ENCODE measurements around the gene GNAS.

GNAS gene

GRCh38 chr20:58923117-58923712 is 70.7 kb downstream of the GNAS start:
- H3K4me3 ChIP-seq (replicated peaks; ENCODE audit: low read depth, low read length) = no peak overlapping the region
- no peak for DNase-seq (ENCODE audit: extremely low read depth, low read depth)

GRCh38 chr20:58926802-58927489 is 74.4 kb downstream of the GNAS start:
- no peak for DNase-seq (ENCODE audit: extremely low read depth, low read depth)
- no peak for TF ChIP-seq CTCF (IDR thresholded peaks at IDR 0.05; ENCODE audit: low read depth, low read length, missing control alignments)
- no peak overlapping the region for H3K4me3 ChIP-seq (replicated peaks; ENCODE audit: low read depth, low read length)

More at GRCh38 chr20:58923117-58923712, 70.7 kb downstream of the GNAS start:
- TF ChIP-seq CTCF (IDR thresholded peaks at IDR 0.05; ENCODE audit: low read depth, low read length, missing control alignments) = no peak

- TF ChIP-seq CTCF (IDR thresholded peaks at IDR 0.05; ENCODE audit: low read depth, low read length, missing control alignments) = no peak
- no peak overlapping the region for H3K4me3 ChIP-seq (replicated peaks; ENCODE audit: low read depth, low read length)
Measured at GRCh38 chr20:58927490-58928061, 75.1 kb downstream of the GNAS start.

DNA sequence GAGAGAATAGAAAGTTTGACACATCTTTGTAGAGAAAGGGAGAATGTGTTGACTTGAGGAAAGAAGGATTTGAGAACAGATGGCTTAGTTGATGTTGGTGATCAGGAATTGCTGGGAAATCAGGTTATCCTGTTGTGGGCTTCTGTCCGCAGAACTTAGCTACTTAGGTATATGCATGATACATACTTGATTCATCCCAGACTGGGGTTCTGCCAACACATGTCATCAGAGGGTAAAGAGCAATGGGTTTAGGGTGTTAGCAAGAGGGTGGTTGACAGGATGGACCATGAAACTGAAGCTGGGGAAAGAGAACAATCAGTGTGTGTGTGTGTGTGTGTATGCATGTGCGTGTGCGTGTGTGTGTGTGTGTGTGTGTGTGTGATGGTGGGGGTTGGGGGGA is 78.0 kb downstream of the GNAS start:
- DNase-seq (ENCODE audit: extremely low read depth, low read depth) = no peak
- H3K4me3 ChIP-seq (replicated peaks; ENCODE audit: low read depth, low read length) = no peak overlapping the region
- no peak for TF ChIP-seq CTCF (IDR thresholded peaks at IDR 0.05; ENCODE audit: low read depth, low read length, missing control alignments)

More at GRCh38 chr20:58927490-58928061, 75.1 kb downstream of the GNAS start:
- DNase-seq (ENCODE audit: extremely low read depth, low read depth) = no peak

DNA sequence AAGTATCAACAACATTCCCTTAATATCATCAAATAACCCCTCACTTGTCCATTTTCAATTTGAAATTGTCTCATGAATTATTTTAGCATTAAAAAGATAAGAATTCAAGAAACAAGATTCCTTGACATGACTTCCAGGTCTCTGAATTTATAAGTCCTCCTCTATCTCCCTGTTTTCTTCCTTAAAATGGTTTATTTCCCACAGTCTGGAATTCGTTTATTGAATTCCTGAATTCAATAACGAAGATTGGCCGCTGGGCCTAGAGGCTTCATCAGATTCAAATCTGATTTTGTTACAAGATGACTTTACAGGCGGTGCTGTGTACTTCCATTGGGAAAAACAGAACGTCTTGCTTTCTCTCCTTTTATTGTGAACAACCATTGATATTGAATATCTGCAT is 79.7 kb downstream of the GNAS start:
- DNase-seq (ENCODE audit: extremely low read depth, low read depth) = no peak
- TF ChIP-seq CTCF (IDR thresholded peaks at IDR 0.05; ENCODE audit: low read depth, low read length, missing control alignments) = no peak
- H3K4me3 ChIP-seq (replicated peaks; ENCODE audit: low read depth, low read length) = no peak overlapping the region

- no peak for TF ChIP-seq CTCF (IDR thresholded peaks at IDR 0.05; ENCODE audit: low read depth, low read length, missing control alignments)
- no peak for DNase-seq (ENCODE audit: extremely low read depth, low read depth)
- no peak overlapping the region for H3K4me3 ChIP-seq (replicated peaks; ENCODE audit: low read depth, low read length)
Measured at GRCh38 chr20:58938078-58938477, 85.6 kb downstream of the GNAS start.
